Astrocyte of the hippocampus (primary cell): ENCODE results near the gene TLE2.
"Not testable (repeated sequence)": the region's sequence is repeated elsewhere in the genome, so short reads cannot be mapped to it uniquely, and the experiment has no call there.

ENCODE experiments used
- DNase-seq: peaks from one replicate; pipeline ENCODE4 v3.0.0; 2011; ENCODE audit warnings: low read depth, low spot score

Gene TLE2

DNA sequence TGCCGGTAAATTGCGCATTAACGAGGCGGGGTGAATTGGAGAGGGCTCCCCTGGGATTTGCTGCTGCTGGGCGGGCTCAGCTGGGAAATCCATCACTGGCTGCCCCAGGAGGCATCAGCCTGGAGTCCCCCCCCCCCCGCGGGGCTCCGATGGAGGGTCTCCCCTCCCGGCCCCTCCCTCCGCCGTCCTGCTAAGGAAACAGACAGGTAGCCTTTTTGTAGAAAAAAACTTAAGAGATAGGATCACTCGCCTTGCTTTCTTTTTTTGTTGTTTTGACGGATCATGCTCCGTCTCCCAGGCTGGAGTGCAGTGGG lies 44.9 kb downstream of the TLE2 start:
- DNase-seq = no peak

DNA sequence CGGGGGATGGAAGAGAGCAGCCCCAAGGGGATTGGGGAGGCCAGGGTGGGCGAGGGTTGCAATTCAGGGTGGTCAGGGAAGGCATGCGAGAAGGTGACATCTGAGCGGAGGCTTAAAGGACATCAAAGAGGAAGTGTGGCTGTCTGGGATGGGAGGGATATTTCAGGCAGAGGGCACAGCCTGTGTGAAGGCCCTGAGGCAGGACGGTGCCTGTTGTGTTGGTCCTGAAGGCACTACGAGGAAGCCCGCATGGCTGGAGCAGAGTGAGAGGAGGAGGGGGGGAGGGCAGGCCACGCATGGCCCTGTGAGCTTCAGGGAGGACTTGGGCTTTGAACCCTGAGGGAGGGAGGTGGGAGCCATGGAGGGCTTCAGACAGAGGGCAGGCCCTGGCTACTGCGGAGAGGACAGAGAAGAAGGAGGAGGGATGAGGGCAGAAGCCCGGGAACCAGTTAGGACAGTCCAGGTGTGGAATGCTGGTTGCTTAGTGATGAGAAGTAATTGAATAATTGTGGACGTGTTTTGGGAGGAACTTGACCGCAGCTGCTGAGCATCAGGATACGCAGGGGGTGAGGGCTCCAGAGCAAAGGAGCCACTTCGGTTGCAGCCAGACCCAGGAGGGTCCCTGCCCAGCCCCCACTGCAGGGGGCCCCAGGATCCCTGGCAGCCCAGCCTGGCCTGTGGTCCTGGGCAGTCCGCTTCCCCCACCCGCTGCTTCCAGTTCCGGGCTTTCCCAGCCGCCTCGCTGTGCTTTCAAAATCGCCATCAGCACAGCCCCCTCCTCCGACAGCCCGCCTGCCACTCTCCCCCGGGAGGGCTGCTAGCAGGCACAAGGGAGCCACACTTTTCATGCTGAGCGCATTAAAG lies 45.5 kb downstream of the TLE2 start:
- DNase-seq = peak; percentile 86

DNA sequence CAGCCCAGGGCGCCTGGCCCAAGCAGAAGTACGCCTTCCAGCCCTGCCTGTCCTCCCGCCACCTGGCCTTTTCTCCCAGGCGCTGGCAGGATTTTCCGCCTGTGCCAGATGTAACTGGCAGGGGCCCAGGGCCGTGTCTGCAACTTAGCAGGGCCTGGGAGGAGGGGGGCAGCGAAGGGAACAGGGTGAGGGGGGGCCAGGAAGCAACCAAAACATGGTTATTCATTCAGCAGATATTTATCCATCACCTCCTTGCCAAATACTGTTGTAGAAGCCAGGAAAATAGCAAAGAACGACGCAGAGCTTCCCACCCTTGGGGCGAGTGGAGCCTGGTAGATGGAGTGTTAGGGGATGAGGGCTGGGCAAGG lies 46.1 kb downstream of the TLE2 start:
- peak; percentile 94 for DNase-seq

DNA sequence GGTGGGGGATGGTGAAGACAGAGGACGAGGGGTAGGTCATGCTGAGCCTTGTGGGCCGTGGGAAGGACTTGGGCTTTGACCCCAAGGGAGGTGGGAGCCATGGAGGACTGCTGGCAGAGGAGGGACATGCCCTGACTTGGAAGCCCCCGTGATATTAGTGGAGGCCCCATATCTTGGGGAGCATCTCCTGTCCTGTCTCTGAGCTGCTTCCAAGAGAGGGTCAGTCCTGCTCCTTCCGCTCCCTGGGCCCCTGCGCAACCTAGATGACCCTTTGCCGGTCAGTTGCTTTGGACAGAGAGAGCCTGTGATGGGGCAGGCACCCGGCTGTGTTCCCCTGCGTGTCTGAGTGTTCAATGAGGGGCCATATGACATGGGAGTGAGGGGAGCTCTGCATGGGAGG lies 46.5 kb downstream of the TLE2 start:
- no peak for DNase-seq

DNA sequence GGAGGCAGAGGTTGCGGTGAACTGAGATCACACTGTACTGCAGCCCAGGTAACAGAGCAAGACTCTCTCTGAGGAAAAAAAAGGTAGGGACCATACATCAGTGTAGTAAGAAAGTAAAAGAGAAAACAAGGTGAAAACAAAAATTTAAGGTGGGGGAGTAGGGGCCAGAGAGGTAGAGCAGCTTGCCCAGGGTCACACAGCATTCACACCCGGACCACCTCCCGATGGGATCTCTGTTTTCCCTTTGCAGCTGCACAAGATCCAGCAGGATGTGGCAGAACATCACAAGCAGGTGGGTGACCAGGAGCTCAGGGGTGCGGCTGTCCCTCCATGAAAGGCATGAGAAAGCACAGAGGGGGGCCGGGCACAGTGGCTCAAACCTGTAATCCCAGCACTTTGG lies 47.2 kb downstream of the TLE2 start:
- DNase-seq = no peak

DNA sequence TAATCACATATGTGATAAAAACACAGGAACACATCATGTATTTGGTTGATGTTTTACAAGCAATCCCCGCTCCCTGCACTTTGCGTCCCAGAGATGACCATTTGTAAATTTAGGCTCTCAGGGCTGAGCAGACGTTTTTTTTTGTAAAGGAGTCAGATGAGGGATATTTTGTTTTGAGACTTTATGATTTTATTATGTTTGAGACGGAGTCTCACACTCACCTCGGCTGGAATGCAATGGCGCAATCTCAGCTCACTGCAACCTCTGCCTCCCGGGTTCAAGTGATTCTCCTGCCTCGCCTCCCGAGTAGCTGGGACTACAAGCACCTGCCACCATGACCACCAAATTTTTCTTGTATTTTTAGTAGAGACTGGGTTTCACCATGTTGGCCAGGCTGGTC lies 50.3 kb downstream of the TLE2 start:
- no peak for DNase-seq

DNA sequence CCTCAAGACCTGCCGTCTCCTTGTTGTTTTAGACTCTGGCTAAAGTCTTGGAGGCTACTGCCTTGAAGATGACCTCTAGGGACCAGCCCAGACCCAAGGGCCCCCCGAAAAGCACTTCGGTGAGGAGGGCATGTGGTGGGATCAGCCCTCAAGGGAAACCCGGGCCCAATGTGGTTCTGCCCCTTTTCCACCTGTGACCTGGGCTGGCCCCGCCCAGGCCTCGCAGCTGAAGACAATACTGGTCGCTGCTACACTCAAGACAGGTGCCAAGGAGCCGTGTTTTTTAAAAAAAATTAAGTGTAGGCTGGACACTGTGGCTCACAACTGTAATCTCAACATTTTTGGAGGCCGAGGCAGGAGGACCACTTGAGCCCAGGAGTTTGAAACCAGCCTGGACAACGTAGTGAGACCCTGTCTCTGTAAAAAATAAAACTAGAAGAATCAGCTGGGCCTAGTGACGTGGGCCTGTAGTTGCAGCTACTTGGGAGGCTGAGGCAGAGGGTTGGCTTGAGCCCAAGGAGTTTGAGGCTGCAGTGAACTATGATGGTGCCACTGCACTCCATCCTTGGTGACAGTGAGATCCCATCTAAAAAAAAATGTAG lies 50.8 kb downstream of the TLE2 start:
- DNase-seq = no peak

DNA sequence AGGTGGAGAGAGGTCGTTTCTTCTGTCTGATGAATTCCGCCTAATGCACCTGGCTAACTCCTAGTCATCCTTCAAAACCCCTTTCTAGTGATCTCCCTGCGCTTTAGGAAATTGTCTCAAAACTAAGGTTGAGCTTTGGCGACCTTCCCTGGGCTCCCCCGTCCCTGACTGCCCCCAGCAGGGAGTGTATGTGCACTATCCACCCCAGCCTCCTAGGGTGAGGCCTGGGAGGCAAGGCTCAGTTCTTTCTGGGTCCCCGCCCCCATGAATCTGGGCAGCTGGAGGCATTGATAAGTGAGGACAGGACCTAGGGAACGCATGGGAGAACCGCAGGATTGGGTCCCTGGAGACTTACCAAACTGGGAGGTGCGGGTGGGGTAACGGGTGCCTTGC lies 51.3 kb downstream of the TLE2 start:
- DNase-seq = no peak

DNA sequence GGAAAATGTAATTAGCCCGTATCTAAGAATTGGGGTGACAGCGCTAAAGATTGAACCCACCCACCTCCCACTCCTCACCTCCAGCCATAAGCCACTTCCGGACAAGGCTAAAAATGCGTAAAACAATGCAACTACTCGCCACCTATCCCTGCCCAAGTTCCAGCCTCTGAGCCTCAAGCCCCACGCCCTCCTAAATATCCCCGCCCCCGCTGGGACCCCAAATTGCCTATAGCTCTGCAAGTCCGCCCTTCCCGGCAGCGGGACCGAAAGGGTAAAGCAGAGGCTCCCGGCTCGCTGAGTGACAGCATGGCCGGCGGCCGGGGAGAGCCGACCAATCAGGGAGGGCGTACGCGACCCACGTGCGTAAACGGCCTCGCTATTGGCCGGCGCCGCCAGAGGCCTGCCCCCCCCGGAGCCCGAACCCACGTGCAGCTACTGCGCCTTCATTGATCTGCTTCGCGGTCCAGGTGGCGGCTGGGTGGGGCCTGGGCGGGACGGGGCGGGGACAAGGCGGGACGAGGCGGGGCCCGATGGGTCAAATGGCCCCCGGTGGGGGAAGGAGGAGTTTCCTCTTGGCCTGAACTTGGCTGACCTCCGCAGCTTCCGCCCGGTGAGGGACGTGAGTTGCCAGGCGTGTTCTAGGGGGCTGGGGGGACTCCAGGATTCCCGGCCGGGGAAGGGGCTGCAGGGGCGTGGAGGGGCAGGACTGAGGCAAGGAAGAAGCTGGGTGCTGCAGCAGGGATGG lies 51.9 kb downstream of the TLE2 start, which contains the start of gene TLE6:
Gene TLE6, plus strand, starts transcription at position 564 of the 745 bp plus-strand sequence. CDS start 670 bp downstream, outside the sequence.
- DNase-seq = peak; percentile 98

DNA sequence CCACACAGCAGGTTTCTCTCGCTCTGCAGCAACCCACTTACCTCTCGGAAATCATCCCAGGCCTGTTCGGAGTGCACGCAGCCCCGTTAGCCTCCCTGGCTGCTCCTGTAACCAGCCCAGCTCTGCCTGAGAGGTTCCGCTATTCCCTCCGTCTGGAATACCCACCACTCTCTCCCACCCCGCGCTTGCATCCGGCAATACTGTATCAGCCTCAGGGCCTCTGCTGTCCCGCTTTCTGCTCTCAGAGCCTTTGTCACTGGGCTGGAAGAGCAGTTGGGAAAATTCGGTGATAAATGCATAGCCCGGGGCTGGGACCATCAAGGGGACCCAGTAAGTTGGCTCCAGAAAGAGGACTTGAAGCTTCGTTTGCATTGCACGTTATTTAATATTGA lies 52.5 kb downstream of the TLE2 start:
- DNase-seq = no peak

DNA sequence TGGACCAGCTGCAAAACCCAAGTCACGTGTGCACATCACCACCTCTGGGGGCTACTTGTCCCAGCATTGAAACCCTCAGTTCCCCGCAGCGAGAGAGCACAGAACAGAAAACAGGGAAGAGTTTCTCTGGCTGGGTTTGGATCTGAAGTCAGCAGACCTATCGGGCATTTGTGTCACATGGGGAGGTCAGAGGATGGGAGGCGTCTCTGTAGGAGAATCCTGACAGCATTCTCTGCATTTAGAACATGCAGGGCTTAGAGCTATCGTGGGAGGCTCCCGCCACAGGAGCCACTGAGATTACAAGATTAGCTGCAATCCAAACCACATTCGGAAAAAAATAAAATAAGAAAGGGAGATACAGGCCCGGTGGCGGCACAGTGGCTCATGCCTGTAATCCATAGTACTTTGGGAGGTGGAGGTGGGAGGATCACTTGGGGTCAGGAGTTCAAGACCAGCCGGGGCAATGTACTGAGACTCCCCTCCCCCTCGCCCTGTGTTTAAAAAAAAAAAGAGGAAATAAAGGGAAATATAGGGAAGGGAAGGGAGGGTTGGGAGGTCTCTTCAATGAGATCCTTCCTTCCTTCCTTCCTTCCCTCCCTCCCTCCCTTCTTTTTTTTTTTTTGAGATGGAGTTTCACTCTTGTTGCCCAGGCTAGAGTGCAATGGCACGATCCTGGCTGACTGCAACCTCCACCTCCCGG lies 54.6 kb downstream of the TLE2 start:
- no peak for DNase-seq

DNA sequence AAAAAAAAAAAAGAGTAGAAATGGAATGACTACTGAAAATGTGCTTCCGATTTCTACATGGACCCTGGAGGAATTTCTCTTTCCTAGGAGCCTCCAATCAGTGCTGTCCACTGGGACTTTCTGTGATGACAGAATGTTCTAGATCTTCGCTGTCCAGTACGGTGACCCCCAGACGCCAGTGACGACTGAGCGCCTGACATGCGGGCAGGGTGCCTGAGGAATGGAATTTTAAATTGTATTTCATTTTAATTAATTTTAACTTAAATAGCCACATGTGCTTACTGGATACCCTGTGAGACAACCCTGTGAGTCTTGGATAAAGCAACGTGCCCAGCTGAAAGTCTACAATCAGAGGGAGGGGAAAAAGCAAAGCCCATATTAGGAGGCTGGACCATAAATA lies 55.9 kb downstream of the TLE2 start:
- DNase-seq = no peak

DNA sequence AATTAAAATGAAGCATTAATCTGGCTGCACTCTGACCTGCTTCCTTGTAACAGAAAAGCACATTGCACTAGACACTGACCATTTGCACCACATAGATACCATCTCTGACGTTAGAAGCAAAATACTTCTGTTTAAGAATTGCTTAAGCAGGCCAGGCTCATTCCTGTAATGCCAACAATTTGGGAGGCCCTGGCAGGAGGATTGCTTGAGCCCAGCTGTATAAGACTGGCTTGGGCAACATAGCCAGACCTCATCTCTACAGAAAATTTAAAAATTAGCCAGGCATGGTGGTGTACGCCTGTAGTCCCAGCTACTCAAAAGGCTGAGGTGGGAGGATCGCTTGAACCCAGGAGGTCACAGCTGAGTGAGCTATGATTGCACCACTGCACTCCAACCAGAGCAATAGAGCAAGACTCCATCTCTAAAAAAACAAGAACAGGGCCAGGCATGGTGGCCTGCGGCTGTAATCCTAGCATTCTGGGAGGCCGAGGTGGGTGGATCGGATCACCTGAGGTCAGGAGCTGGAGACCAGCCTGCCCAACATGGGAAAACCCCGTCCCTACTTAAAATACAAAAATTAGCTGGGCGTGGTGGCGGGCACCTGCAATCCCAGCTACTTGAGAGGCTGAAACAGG lies 58.8 kb downstream of the TLE2 start:
- no peak for DNase-seq

DNA sequence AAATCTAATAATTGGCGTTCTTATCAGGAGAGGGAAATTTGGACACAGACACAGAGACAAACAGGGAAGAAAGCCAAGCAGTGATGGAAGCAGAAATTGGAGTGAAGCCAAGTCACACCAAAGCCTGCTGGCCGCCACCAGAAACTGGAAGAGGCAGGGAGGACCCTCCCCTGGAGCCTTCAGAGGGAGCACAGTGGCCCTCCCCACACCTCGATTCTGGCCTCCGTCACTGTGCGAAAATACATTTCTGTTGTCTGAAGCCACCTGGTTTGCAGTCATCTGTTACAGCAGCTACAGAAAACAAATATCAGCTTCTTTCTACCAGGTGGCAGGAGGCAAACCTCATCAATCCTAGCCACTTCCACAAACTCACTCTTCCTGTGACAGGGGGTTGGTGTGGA lies 60.0 kb downstream of the TLE2 start:
- DNase-seq = peak; percentile 56

DNA sequence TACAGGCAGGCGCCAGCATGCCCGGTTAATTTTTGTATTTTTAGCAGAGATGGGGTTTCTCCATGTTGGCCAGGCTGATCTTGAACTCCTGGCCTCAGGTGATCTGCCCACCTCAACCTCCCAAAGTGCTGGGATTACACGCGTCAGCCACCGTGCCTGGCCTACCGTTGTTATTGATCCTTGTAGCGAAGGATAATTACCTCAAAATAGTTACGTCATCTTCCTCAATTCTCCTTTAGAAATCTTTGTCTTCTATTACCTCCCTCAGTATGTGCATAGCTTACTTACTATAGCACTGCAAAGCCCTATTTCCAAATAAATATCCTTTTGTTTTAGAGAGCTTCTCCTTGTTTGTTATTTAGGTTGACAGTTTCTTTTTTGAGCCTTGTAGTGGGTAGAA lies 61.1 kb downstream of the TLE2 start:
- DNase-seq = no peak

DNA sequence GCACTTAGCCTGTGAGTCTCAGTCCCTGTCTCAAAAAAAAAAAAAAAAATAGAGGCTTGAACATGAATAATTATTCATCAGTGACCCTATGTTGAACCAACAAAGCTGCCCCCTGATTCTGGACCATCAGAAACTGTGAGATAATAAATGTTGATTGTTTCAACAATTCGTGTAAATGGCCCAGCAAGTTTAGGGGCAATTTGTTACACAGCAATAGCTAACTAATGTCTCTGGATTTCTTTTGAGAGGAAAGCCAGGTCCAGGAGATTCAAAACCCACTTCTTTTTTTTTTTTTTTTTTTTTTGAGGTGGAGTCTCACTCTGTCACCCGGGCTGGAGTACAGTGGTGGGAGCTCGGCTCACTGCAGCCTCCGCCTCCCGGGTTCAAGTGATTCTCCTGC lies 64.2 kb downstream of the TLE2 start:
- no peak for DNase-seq

DNA sequence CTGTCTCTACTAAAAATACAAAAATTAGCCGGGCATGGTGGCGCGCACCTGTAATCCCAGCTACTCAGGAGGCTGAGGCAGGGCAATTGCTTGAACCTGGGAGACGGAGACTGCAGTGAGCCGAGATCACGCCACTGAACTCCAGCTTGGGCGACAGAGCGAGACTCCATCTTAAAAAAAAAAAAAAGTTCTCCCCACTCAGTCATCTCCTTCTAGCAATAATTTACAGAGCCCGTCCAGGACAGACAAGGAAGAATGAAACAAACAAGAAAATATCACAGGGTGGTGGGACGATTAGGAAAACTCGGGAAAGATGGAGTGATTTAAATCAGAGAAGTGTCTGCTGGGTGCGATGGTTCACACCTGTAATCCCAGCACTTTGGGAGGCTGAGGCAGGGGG lies 65.4 kb downstream of the TLE2 start:
- DNase-seq = not testable (repeated sequence)

DNA sequence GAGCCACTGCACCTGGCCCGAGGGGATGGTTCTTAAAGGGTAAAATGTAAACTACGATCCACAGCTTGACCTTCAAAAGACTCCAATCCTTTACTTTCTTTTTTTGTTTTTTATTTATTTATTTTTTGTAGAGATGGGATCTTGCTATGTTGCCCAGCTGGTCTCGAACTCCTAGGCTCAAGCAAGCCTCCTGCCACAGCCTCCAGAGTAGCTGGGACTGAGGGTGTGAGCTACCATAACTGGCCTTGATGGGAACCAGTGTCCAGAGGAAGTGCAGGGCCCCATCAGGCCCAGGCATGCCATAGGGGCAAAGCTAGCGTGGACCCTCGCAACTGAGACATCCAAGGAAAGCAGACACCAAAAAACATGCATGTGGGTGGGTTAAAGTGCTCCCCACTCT lies 66.0 kb downstream of the TLE2 start:
- DNase-seq = no peak

DNA sequence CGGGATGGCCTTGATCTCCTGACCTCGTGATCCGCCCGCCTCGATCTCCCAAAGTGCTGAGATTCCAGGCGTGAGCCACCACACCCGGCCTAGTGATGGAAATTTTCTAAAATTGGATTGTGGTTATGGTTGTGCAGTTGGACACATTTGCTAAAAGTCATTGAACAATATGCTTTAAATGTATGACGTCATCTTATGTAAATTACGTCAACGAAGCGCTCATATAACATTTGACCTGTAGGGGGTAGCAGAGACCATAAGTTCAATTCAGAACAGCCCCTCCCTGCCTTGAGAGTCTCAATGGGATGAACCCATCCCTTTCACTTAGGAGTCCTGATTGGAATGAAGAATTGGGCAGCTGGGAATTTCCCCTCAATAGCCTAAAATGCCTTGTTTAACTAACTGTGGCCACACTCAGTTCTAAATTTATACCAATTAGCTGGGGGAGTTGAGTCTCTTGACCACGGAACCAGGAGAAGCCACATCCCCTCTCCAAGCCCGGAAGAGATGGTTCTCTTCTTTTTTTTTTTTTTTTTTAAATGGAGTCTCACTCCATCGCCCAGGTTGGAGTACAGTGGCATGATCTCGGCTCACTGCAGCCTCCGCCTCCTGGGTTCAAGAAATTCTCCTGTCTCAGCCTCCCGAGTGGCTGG lies 66.9 kb downstream of the TLE2 start:
- peak; percentile 92 for DNase-seq

DNA sequence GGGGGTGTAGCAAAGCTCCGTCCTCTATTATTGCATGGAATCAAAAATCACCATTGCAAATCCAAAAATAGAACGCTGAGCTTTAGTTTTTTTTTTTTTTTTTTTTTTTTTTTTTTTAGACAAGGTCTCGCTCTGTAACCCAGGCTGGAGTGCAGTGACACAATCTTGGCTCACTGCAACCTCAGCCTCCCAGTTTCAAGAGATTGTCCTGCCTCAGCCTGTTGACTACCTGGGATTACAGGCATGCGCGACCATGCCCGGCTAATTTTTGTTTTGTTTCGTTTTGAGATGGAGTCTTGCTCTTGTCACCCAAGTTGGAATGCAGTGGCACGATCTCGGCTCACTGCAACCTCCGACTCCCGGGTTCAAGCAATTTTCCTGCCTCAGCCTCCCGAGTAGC lies 69.0 kb downstream of the TLE2 start:
- no peak for DNase-seq

DNA sequence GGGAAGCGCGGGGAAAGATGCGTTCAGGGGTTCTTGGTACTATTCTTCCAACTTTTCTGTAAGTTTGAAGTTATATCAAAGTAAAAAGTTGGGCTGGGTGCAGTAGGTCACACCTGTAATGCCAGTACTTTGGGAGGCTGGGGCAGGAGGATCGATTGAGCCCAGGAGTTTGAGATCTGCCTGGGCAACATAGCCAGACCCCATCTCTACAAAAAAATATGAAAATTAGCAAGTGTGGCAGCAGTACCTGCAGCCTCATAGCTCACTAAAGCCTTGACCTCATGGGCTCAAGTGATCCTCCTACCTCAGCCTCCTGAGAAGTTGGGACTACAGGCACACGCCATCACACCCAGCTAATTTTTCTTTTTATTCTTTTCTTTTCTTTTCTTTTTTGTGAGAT lies 71.9 kb downstream of the TLE2 start:
- DNase-seq = no peak
